ENCODE measurements around the gene LARGE1.

DNA sequence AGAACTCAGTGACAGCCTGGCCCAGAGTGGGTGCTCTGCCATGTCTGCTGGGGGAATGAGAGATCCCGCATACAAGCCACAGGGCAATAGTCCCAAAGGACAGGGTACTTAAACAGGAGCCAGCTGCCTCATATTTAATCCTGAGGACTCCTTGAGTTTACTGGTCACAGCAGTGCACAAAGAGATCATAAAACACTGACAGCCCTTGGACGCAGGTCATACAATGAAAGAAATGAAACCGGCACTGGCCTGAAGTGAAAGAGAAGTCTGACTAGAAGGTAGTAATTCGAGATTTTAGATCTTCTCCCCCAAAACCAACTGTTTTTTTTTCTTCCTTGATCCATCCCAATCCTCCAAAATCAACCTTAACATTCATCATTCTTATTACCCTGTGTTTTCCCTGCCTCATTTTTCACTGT is 562.3 kb downstream of the LARGE1 start:
- TF ChIP-seq EZH2phosphoT487 (IDR thresholded peaks at IDR 0.05; ENCODE audit: insufficient read depth, low read depth) (no peak), EZH2 (IDR thresholded peaks at IDR 0.05; ENCODE audit: insufficient read depth, poor library complexity, severe bottlenecking) (no peak)

Measured in GM23248 (cell line).